Right renal pelvis (tissue), 4 donors: ENCODE measurements around the gene CASP12. TPM values are rescaled to one million over a fixed set of nuclear protein-coding genes. Genes with fewer than 3 reads are reported as not detected.

Experiments used
- DNase-seq, 4 donors: peaks; one replicate each; pipeline ENCODE4 v3.0.0-alpha.2; 2013; ENCODE audit warnings: low read depth in 4 of 4, low spot score in 3 of 4, missing footprints in 1 of 4
- polyA plus RNA-seq, 4 donors: library from polyadenylated mRNA; unstranded; fragments of 120-200 nt; gene quantifications; one replicate each; pipeline ENCODE4 v1.2.1, GENCODE V29; 2013; ENCODE audit not compliant: insufficient read length in 4 of 4

The CASP12 gene
- polyA plus RNA-seq, 4 donors: 0.73 to 0.80 (median 0.73) TPM

GRCh38 chr11:104841973-104842525 lies 56.2 kb downstream of the CASP12 start:
- DNase-seq: no peak

- no peak for DNase-seq
Observed at GRCh38 chr11:104841185-104841584, 57.1 kb downstream of the CASP12 start.

- no peak for DNase-seq
Observed at GRCh38 chr11:104837969-104838639, 60.2 kb downstream of the CASP12 start.

DNA sequence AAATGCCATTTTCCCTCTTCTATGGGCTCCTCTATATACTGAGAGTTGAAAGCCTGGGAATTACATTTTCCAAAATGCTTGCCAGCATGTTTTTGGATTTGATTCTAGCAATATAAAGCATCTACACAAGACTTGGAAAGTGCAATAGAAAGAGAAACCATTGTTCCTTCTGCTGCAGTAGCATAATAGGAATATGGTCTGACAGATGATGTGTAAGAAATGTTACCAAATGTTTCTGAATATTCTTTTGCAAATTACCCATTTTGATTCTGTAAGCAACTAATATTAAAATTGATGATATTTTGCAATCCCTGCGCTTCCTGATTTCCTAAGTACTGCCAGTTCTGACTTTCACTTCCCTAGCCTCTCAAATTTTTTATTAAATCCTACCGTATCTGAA lies 61.6 kb downstream of the CASP12 start:
- DNase-seq: no peak

Other genes starting within 250 kb of the CASP12 start
- gene CASP4, start 70.1 kb upstream of the CASP12 start, polyA plus RNA-seq: 10 to 100 TPM; 16.2 to 23.4 (median 19.4) TPM
- gene CASP5, start 124.7 kb upstream of the CASP12 start, polyA plus RNA-seq: not detected
- gene CASP1, start 136.7 kb upstream of the CASP12 start, polyA plus RNA-seq: 1 to 10 TPM; 3.4 to 6.4 (median 4.4) TPM
- 1 to 10 TPM; 1.7 to 2.6 (median 2.4) TPM for gene CARD16, start 146.9 kb upstream of the CASP12 start, polyA plus RNA-seq
- gene CARD18, start 241.3 kb upstream of the CASP12 start, polyA plus RNA-seq: not detected